HG02981 (cell line): ENCODE results near the gene ZFYVE1.
A peak's percentile ranks its signal among the peaks of the same experiment; 100 is the strongest.
"Not testable (repeated sequence)": the region's sequence is repeated elsewhere in the genome, so short reads cannot be mapped to it uniquely, and the experiment has no call there.

ENCODE experiments used
- ATAC-seq: cut with Tn5 transposase; IDR thresholded peaks from one replicate; pipeline ENCODE4 v1.9.1; 2021; ENCODE audit warnings: mild to moderate bottlenecking, moderate library complexity; ENCODE audit not compliant: unreplicated experiment

Gene ZFYVE1, protein sequence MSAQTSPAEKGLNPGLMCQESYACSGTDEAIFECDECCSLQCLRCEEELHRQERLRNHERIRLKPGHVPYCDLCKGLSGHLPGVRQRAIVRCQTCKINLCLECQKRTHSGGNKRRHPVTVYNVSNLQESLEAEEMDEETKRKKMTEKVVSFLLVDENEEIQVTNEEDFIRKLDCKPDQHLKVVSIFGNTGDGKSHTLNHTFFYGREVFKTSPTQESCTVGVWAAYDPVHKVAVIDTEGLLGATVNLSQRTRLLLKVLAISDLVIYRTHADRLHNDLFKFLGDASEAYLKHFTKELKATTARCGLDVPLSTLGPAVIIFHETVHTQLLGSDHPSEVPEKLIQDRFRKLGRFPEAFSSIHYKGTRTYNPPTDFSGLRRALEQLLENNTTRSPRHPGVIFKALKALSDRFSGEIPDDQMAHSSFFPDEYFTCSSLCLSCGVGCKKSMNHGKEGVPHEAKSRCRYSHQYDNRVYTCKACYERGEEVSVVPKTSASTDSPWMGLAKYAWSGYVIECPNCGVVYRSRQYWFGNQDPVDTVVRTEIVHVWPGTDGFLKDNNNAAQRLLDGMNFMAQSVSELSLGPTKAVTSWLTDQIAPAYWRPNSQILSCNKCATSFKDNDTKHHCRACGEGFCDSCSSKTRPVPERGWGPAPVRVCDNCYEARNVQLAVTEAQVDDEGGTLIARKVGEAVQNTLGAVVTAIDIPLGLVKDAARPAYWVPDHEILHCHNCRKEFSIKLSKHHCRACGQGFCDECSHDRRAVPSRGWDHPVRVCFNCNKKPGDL

GRCh38 chr14:73026845-73027542 is at the start of gene ZFYVE1:
Gene ZFYVE1, minus strand, starts transcription at chr14:73027106. Its CDS starts 2,598 bp downstream, at chr14:73024508.
- peak; percentile 97 for ATAC-seq

DNA sequence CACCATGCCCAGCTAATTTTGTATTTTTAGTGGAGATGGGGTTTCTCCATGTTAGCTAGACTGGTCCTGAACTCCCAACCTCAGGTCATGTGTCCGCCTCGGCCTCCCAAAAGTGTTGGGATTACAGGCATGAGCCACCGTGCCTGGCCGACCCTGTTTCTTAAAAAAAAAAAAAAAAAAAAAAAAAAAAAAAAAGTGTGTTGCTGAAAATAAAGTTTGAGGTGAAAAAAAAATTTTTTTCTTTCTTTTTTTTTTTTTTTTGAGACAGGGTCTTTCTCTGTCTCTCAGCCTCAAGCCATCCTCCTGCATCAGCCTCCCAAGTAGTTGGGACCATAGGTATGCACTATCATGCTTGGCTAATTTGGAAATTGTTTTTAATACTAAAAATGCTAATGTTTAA is 42.7 kb upstream of the ZFYVE1 start:
- ATAC-seq, result no peak

GRCh38 chr14:73058922-73059673 is 32.2 kb upstream of the ZFYVE1 start:
- ATAC-seq, result peak; percentile 7

DNA sequence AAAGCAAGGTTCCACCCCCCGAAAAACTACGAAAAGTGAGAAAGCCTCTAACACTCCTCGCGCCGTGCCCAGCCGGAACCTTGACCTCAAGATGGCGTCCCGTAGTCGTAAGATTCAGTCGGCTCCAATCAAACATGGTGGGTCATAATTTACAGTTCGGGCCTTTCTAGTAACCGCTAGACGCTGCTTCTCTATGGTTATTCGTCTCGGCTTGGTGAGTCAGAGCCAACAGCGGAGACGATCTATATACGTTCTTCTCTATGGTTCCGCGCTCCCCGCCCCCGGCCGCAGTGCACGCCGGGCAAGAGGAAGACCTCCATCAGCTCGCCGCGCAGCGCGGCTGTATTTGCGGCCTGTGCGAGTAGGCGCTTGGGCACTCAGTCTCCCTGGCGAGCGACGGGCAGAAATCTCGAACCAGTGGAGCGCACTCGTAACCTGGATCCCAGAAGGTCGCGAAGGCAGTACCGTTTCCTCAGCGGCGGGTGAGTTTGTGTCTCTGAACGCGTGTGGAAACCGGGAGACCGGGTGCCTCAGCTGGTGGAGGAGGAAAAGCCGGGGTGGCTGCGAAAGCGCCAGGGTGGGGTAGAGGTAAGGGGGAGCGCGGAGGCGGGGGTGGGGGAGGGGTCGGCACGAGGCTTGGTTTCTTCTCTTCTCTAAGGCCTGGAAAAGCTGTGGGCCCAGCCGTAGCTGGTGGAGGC is 31.5 kb upstream of the ZFYVE1 start, which contains the start of gene RBM25:
TSS of gene RBM25 (plus strand) at position 311 of the 698 bp plus-strand sequence. CDS start 13,108 bp downstream, outside the sequence.
- peak; percentile 92 for ATAC-seq

DNA sequence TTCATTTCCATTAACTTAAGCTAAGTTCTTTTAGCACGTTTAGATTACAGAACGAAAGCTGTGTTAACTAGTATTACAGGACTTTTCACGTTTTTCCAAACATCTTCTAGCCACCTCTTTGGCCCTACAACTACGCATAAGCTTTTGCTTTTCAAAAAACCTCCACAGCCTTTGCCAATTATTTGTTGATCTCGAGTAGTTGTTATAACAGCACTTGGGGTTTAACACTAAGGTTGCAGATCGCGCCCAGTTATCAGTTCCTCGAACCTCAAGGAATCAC is 31.0 kb upstream of the ZFYVE1 start:
- ATAC-seq, result no peak

DNA sequence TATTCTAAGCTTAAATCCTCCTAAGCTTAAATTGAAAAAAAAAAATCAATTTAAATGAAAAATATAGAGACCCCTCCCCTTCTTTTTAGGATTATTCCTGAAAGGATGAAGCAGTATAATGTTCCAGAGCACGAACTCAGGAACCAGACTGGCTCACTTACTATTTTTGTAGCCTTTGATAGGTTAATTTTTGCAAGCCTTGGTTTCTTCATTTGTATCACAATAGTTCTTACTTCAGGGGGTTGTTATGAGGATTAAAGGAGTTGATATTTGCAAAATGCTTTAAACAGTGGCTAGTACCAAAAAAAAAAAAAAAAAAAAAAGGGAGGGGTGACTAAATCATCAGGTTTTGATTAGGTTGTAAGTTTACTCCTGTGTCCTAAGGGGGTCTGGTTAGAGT is 28.3 kb upstream of the ZFYVE1 start:
- no peak for ATAC-seq

GRCh38 chr14:73049428-73049827 is 22.5 kb upstream of the ZFYVE1 start:
- ATAC-seq, result no peak

- no peak for ATAC-seq
Measured at GRCh38 chr14:73047808-73048207, 20.9 kb upstream of the ZFYVE1 start.

DNA sequence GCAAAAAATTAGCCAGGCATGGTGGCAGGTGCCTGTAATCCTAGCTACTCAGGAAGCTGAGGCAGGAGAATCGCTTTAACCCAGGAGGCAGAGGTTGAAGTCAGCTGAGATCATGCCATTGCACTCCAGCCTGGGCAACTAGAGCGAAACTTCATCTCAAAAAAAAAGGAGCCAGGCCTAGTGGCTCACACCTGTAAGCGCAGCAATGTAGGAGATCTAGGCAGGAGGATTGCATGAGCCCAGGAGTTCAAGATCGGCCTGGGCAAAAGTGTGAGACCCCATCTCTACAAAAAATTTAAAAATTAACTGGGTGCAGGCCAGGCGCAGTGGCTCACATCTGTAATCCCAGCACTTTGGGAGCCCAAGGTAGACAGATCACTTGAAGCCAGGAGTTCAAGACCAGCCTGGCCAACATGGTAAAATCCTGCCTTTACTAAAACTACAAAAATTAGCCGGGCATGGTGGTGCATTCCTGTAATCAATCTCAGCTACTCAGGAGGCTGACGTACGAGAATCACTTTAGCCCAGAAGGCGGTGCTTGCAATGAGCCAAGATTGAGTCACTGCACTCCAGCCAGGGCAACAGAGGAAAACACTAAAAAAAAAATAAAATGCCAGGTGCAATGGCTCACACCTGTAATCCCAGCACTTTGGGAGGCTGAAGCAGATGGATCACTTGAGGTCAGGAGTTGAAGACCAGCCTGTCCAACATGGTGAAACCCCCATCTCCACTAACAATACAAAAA is 10.0 kb upstream of the ZFYVE1 start:
- not testable (repeated sequence) for ATAC-seq

DNA sequence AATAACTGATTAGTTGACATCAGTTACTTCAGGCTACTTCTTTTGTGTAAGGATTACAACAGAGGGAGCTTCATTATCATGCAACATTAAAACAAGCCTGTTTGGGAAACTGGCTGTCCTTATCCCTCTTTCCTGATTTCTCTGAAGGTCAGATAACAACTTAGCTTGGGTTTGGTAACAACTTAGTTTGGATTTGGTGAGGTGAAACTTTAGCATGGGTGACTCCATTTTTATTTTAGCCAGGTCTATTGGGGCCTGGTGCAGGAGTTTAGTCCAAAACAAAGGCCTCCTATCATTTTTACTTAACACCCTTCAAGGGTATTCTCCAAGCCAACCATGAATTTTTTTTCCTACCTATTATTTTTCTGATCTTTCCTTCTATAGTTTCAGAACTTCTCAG is 1.1 kb upstream of the ZFYVE1 start:
- no peak for ATAC-seq

DNA sequence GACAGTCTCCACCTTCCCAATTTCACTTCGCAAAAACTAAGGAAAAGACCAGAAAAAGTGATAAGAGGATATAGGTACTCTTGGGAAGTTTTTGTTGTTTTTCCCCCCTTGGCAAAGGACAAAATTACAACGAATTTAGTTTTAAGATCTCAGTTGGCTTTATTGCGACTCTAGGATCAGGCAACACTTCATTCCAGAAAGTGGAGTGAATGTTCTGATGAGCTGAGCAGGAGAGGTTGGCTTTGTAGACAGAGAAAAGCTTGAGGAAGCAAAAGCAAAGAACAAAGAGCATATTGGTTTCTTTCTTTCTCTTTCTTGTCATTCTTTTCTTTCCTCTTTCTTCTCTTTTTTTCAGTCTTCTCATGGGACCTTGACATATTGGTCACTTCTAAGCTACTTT is 640 bp upstream of the ZFYVE1 start:
- no peak for ATAC-seq

- ATAC-seq, result no peak
Measured at GRCh38 chr14:73026243-73026844, 562 bp downstream of the ZFYVE1 start.

- ATAC-seq, result no peak
Measured at GRCh38 chr14:73025544-73025943, 1.4 kb downstream of the ZFYVE1 start.

DNA sequence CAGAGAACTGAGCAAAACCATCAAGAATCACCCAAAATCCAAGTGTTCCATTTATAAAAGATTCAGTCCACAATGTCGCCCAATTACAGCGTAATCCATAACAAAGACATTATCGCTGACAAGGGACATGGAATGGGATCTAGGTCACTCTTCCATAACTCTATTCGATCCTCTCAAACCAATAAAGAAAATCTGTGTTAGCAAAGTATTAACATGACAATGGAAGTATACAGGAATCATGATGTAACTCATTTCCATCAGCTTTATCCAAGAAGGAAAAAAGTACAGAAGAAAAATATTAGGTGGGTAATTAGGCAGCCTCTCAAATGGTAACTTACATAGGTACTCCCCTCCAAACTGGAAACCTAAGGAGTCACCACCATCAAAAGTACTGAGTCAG is 4.9 kb downstream of the ZFYVE1 start:
- ATAC-seq, result no peak

GRCh38 chr14:73016011-73016410 is 10.9 kb downstream of the ZFYVE1 start:
- ATAC-seq, result not testable (repeated sequence)

- not testable (repeated sequence) for ATAC-seq
Measured at GRCh38 chr14:73015552-73015951, 11.4 kb downstream of the ZFYVE1 start.

- ATAC-seq, result peak; percentile 81
Measured at GRCh38 chr14:73014105-73014504, 12.8 kb downstream of the ZFYVE1 start.

DNA sequence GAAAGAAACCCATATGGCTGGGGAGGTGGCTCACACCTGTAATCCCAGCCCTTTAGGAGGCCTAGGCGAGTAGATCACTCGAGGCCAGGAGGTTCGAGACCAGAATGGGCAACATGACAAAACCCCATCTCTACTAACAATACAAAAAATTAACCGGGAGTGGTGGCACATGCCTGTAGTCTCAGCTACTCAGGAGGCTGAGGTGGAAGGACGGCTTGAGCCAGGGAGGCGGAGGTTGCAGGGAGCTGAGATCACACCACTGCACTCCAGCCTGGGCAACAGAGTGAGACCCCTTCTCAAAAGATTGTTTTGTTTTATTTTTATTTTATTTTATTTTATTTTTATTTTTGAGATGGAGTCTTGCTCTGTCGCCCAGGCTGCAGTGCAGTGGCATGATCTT is 15.7 kb downstream of the ZFYVE1 start:
- not testable (repeated sequence) for ATAC-seq

DNA sequence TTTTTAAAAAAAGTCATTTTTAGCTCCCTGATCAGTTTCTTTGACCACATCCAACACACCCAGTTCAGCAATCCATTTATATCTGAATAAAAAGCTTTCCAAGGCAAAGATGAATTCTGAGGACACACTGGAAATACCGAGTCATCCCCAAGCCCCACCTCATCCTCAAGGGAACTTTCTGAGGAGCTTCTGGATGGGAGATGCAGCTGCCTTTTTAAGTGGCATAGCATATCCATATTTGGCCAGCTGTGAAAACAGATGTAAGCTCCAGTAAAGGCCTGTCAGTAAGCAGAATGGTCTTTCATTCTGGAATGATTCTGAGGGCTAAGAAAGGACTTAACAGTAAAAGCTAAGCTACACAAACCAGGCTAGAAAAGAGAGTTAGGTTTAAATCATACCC is 18.4 kb downstream of the ZFYVE1 start:
- ATAC-seq, result no peak
